HUES6 (cell line): ENCODE measurements around the gene ZCCHC8.
"Not testable (repeated sequence)": the region's sequence is repeated elsewhere in the genome, so short reads cannot be mapped to it uniquely, and the experiment has no call there.

ENCODE experiments used
- H3K27ac ChIP-seq: 2 replicates; pipeline ENCODE4 v1.7.0; 2013; ENCODE audit warnings: low read depth, mild to moderate bottlenecking, low read length, inconsistent platforms
- H3K27me3 ChIP-seq: 2 replicates; pipeline ENCODE4 v1.6.1; 2013; ENCODE audit warnings: low read length; ENCODE audit not compliant: control insufficient read depth, insufficient read depth
- H3K36me3 ChIP-seq: 2 replicates; pipeline ENCODE4 v1.6.1; 2013; ENCODE audit warnings: low read length; ENCODE audit not compliant: control insufficient read depth, insufficient read depth
- H3K4me1 ChIP-seq: 2 replicates; pipeline ENCODE4 v1.6.1; 2013; ENCODE audit warnings: low read length; ENCODE audit not compliant: control insufficient read depth, insufficient read depth
- H3K4me3 ChIP-seq: 2 replicates; pipeline ENCODE4 v1.5.1; 2013; ENCODE audit warnings: low read depth, low read length
- H3K9ac ChIP-seq: one replicate; pipeline ENCODE4 v1.6.1; 2013; ENCODE audit warnings: mild to moderate bottlenecking, low read length
- H3K9me3 ChIP-seq: 2 replicates; pipeline ENCODE4 v1.6.1; 2013; ENCODE audit warnings: low read depth, low read length; ENCODE audit not compliant: control insufficient read depth, insufficient read depth

The ZCCHC8 gene

GRCh38 chr12:122487807-122488206 is 12.9 kb downstream of the ZCCHC8 start:
- not testable (repeated sequence) for H3K9ac ChIP-seq, H3K4me1 ChIP-seq, H3K9me3 ChIP-seq, H3K4me3 ChIP-seq, H3K27ac ChIP-seq, H3K27me3 ChIP-seq
- peaks cover 86% of the 10 kb centered on the region for H3K36me3 ChIP-seq

GRCh38 chr12:122486805-122487426 is 13.8 kb downstream of the ZCCHC8 start:
- H3K27ac ChIP-seq = no peak overlapping the region
- no peaks in the 10 kb centered on the region for H3K27me3 ChIP-seq
- H3K4me3 ChIP-seq = no peak overlapping the region
- H3K9ac ChIP-seq = no peak overlapping the region
- no peaks in the 10 kb centered on the region for H3K4me1 ChIP-seq
- peaks cover 85% of the 10 kb centered on the region for H3K36me3 ChIP-seq
- no peaks in the 10 kb centered on the region for H3K9me3 ChIP-seq

- H3K27ac ChIP-seq, H3K4me1 ChIP-seq, H3K9ac ChIP-seq, H3K27me3 ChIP-seq, H3K4me3 ChIP-seq, H3K9me3 ChIP-seq: not testable (repeated sequence)
- H3K36me3 ChIP-seq = peaks cover 86% of the 10 kb centered on the region
Measured at GRCh38 chr12:122486360-122486759, 14.4 kb downstream of the ZCCHC8 start.

GRCh38 chr12:122484385-122484784 is 16.3 kb downstream of the ZCCHC8 start:
- not testable (repeated sequence) for H3K4me3 ChIP-seq, H3K9me3 ChIP-seq, H3K9ac ChIP-seq, H3K27me3 ChIP-seq, H3K27ac ChIP-seq, H3K4me1 ChIP-seq
- peaks cover 85% of the 10 kb centered on the region for H3K36me3 ChIP-seq

- no peaks in the 10 kb centered on the region for H3K27me3 ChIP-seq
- H3K9me3 ChIP-seq = no peaks in the 10 kb centered on the region
- H3K9ac ChIP-seq = no peak overlapping the region
- H3K36me3 ChIP-seq = peaks cover 85% of the 10 kb centered on the region
- no peak overlapping the region for H3K27ac ChIP-seq
- H3K4me1 ChIP-seq = no peaks in the 10 kb centered on the region
- no peak overlapping the region for H3K4me3 ChIP-seq
Measured at GRCh38 chr12:122483969-122484368, 16.8 kb downstream of the ZCCHC8 start.

GRCh38 chr12:122481861-122482260 is 18.9 kb downstream of the ZCCHC8 start:
- no peak overlapping the region for H3K27ac ChIP-seq
- H3K9ac ChIP-seq = no peak overlapping the region
- H3K9me3 ChIP-seq = no peaks in the 10 kb centered on the region
- H3K4me1 ChIP-seq = no peaks in the 10 kb centered on the region
- peaks cover 85% of the 10 kb centered on the region for H3K36me3 ChIP-seq
- no peak overlapping the region for H3K4me3 ChIP-seq
- H3K27me3 ChIP-seq = no peaks in the 10 kb centered on the region

- no peaks in the 10 kb centered on the region for H3K9me3 ChIP-seq
- H3K4me1 ChIP-seq = no peaks in the 10 kb centered on the region
- no peak overlapping the region for H3K9ac ChIP-seq
- H3K36me3 ChIP-seq = peaks cover 86% of the 10 kb centered on the region
- H3K27ac ChIP-seq = no peak overlapping the region
- no peak overlapping the region for H3K4me3 ChIP-seq
- H3K27me3 ChIP-seq = no peaks in the 10 kb centered on the region
Measured at GRCh38 chr12:122480753-122481152, 20.0 kb downstream of the ZCCHC8 start.

GRCh38 chr12:122474324-122474716 is 26.4 kb downstream of the ZCCHC8 start:
- Histone ChIP-seq H3K4me3 (no peak overlapping the region), H3K36me3 (peaks cover 73% of the 10 kb centered on the region), H3K27ac (no peak overlapping the region), H3K9ac (no peak overlapping the region), H3K27me3 (no peaks in the 10 kb centered on the region), H3K9me3 (no peaks in the 10 kb centered on the region), H3K4me1 (no peaks in the 10 kb centered on the region)

- Histone ChIP-seq H3K4me1 (no peaks in the 10 kb centered on the region), H3K36me3 (peaks cover 67% of the 10 kb centered on the region), H3K27ac (no peak overlapping the region), H3K4me3 (no peak overlapping the region), H3K27me3 (no peaks in the 10 kb centered on the region), H3K9me3 (no peaks in the 10 kb centered on the region), H3K9ac (no peak overlapping the region)
Measured at GRCh38 chr12:122473543-122474323, 27.0 kb downstream of the ZCCHC8 start.

GRCh38 chr12:122471324-122472226 is 29.2 kb downstream of the ZCCHC8 start:
- no peaks in the 10 kb centered on the region for H3K27me3 ChIP-seq
- no peak overlapping the region for H3K27ac ChIP-seq
- no peak overlapping the region for H3K9ac ChIP-seq
- H3K4me1 ChIP-seq = no peaks in the 10 kb centered on the region
- no peaks in the 10 kb centered on the region for H3K9me3 ChIP-seq
- no peak overlapping the region for H3K4me3 ChIP-seq
- H3K36me3 ChIP-seq = peaks cover 49% of the 10 kb centered on the region

GRCh38 chr12:122470576-122470975 is 30.2 kb downstream of the ZCCHC8 start:
- H3K9me3 ChIP-seq, H3K4me3 ChIP-seq, H3K27me3 ChIP-seq, H3K4me1 ChIP-seq, H3K9ac ChIP-seq, H3K27ac ChIP-seq: not testable (repeated sequence)
- peaks cover 39% of the 10 kb centered on the region for H3K36me3 ChIP-seq
